NCI-H1694 treated with DMSO at 0.1 percent for 48 hours (cell line): ENCODE data around the gene PROKR1.
"Not testable (repeated sequence)": the region's sequence is repeated elsewhere in the genome, so short reads cannot be mapped to it uniquely, and the experiment has no call there.

Experiments used
- DNase-seq: peaks from one replicate; lab custom pipeline; 2025; lab: John Stamatoyannopoulos, UW

Gene PROKR1

DNA sequence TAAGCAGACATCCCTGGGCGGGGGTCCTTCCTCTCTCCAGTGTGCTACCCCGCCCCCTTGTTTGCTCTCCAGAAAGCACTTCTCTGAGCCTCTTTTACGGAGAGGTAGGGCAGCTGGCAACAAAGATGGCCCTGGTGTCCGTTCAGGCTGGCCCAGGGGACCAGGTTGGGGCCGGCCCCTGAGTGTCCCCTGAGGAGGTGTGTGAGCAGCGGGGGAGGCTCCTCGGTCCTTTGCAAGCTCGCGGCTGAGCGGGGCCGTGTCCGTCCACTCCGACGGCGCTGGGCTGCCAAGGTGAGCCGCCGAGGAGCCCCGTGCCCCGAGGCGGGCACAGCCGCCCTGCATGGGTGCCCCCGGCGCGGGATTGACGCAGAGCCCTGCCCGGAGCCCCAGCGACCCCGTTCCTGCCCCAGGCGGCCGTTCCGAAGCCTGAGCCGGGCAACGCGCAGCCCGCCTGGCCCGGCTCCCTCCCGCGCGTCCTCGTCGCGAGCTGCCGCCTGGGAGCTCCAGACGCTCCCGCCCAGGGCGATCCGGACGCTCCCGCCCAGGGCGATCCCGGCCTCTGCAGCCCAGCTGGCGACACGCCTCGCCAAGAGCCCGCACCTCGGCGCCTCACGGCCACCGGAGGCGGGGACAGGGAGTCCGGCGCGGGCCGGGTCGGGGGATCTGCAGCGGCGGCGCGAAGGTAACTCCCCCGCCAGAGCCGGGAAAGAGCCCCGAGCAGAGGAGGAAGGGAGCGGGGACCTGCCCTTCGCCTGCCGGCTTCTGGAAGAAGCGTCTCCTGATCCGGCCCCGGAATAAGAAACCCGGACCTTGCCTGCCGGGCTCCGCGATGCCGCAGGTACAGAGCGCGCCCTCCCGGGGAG, at the start of gene PROKR1:
TSS of gene PROKR1 (plus strand) at position 569 of the 863 bp plus-strand sequence. CDS start 2,243 bp downstream, outside the sequence.
- no peak for DNase-seq

DNA sequence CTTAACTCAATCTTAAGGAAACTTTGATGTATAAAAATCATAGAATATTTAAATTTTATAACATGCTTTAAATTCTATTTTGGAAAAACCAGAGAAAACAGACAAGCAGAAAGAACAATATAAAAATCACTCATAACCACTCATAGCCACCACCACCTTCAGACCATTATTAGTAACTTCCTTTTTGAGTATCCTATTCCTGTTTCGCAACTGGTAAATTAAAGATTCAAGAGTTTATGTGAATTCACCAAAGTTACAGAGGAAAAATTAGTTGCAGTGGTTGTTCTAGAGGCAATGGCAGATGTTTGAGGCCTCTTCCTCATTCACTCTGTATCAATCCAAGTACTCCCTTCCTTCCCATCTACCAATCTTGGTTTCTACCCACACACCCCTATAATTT, 49.3 kb upstream of the PROKR1 start:
- no peak for DNase-seq

DNA sequence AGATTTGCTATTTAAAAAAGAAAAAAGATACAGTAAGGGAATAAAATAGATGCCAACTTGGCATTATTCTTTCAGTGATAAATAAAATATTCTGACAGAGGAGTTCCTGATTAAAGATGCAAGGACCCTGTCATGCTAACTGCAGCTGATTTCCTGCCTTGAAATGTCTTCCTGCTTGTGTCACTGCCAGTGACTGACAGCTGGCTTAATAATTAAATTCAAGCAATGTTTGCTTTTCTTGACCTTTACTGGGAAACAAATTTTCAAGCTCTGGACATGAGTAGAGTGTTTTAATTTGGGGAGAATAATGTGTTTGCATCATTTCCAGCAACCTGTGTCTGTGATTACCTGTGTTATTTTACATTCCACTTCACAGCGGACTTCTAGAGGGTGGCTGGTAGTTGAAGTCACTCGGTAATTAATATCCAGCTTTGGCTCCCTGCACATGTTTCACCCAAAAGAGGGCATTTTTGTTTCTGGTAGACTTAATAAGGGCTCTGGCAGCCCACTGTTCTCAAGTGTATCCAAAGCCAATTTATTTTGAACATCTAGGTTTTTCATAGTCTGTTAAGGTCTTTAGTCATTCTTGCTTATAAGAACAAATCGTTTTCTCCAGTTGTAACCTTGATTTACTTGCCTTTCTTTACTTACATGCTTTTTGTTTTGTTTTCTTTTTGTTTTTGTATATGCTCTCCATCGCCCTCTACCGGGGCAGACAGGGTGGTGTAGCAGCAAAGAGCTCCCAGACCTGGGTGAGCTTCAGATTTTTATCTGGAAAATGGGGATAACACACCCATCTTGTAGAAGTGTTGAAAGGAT, 48.5 kb upstream of the PROKR1 start:
- DNase-seq: peak; percentile 17

DNA sequence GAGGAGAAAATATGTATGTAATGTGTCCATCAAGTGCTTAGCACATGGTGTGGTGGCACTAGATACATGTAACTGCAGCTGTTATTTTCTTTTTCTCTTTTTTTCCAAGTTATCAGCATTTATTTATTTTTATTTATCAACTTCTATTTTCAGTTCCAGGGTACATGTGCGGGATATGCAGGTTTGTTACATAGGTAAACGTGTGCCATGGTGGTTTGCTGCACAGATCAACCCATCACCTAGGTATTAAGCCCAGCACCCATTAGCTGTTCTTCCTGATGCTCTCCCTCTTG, 47.9 kb upstream of the PROKR1 start:
- DNase-seq: not testable (repeated sequence)

DNA sequence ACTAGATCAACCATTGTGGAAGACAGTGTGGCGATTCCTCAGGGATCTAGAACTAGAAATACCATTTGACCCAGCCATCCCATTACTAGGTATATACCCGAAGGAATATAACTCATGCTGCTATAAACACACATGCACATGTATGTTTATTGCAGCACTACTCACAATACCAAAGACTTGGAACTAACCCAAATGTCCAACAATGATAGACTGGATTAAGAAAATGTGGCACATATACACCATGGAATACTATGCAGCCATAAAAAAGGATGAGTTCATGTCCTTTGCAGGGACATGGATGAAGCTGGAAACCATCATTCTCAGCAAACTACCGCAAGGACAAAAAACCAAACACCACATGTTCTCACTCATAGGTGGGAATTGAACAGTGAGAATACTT, 42.9 kb upstream of the PROKR1 start:
- not testable (repeated sequence) for DNase-seq

DNA sequence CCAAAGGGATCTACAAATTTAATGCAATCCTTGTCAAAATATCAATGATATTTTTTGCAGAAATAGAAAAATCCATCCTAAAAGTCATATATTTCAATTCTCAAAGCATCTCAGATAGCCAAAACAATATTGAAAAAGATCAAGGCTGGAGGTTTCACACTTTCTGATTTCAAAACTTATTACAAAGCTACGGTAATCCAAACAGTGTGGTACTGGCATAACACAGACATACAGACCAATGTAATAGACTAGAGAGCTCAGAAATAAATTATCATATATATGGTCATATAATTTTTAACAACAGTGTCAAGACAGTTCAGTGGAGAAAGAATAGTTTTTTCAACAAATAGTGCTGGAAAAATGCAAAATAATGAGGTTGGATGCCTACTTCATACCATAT, 40.3 kb upstream of the PROKR1 start:
- DNase-seq: no peak

DNA sequence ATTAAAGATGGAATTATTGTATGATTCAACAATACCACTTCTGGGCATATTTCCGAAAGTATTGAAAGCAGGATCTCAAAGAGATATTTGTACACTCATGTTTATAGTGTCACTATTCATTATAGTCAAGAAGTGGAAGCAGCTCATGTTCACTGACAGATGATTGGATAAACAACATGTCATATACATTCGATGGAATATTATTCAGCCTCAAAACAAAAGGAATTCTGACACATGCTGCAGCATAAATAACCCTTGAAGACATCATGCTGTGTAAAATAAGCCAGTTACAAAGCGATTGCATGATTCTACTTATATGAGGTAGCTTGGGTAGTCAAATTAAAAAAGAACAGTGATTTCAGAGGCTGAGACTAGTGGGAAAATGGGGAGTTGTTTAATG, 39.3 kb upstream of the PROKR1 start:
- no peak for DNase-seq

DNA sequence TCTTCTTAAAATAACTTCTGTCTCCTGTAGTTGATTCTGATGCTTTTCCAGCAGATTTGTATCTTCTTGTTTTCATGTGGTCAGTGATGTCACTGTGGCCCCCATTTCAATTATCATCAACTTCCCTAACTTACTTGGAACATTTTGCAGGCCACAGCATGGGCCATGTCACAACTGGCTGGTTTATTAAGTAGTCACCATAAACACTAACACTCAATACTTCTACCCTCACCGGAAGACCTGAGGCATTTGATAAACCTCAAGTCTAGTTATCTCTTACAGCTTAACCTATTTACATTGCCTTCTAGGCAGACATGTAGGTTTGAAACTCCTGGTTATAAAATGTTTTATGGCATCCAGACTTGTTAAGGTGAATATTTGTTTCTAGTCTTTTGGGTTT, 37.4 kb upstream of the PROKR1 start:
- no peak for DNase-seq

DNA sequence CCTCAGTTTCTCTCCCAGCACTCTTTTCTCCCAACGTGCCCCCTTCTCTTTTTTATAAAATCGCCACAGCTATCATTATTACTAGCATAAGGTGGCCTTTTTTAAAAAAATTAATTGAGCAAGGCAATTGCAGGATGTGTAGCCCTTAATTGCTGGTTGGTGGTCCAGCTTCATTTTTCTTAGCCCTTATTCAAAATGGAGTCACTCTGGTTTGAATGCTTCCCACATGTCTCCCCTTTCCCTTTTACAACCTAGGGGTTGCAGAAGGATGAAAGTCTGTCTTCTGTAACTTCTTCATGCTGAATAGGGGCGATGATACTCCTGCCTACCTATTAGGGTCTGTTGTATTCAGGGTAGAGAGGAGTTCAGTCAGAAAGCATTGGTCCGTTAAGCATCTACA, 36.6 kb upstream of the PROKR1 start:
- no peak for DNase-seq

DNA sequence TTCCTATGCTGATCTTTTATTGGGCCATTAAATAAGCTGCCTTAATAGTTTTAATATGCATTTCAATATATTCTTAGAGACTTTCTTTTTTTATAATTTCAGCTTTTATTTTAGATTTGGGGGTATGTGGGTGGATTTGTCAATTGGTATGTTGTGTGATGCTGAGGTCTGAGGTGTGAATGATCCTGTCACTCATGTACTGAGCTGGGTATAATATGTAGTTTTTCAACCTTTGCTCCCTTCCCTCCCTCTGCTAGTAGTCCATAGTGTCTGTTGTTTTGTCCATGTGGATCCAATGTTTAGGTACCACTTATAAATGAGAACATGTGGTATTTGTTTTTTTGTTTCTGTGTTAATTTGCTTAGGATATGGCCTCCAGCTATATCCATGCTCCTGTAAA, 35.5 kb upstream of the PROKR1 start:
- DNase-seq: no peak

DNA sequence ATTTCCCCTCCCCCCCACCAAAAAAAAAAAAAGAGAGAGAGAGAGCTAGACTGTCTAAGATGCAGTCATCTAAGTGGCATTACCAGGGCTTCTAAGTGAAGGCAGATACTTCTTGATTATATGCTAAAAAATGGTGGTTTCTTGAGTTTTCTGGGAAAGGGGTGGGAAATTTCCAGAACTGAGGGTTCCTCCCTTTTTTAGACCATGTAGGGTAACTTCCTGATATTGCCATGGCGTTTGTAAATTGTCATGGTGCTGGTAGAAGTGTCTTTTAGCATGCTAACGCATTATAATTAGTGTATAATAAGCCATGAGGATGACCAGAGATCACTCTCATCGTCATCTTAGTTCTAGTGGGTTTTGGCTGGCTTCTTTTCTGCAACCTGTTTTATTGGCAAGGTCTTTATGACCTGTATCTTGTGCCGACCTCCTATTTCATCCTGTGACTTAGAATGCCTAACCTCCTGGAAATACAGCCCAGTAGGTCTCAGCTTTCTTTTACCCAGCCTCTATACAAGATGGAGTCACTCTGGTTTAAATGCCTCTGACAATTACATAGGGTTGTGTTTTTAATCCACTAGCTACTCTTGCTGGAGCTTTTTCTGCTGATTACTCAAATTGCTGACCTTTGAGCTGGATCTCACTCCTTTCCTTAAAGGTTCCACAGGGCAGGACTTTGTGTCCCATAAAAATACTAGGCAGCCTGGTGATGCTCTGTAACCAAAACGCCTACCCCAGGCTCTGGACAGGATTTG, 30.4 kb upstream of the PROKR1 start:
- DNase-seq: no peak

DNA sequence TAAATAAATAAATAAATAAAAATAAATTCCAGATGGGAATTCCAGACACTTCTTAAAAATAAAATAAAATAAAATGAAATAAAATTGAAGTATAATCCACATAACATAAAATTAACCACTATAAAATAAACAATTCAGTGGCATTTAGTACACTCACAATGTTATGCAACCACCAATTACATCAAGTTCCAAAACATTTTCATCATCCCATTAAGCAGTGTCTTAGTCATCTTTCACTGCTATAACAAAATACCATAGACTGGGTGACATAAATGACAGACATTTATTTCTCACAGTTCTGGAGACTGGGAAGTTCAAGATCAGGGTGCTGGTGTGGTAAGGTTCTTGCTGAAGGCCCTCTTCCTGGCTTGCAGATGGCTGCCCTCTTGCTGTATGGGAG, 22.6 kb upstream of the PROKR1 start:
- no peak for DNase-seq

DNA sequence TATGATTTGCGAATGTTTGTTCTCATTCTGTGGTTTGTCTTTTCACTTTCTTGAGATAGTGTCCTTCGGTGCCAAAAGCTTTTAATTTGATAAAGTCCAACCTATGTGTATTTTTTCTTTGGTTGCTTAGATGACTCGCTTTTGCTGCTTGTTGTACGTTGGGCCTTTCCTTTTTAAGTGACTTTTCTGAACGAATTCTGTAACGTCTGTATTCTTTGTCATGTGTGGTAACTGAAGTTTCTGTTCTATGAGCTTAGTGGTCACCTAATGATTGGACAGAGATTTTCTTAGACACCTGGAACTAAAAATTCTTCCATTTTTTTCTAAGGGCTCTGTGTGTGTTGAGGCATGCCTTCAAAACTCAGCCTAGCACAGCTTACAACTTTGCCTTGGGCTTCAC, 19.6 kb upstream of the PROKR1 start:
- no peak for DNase-seq

DNA sequence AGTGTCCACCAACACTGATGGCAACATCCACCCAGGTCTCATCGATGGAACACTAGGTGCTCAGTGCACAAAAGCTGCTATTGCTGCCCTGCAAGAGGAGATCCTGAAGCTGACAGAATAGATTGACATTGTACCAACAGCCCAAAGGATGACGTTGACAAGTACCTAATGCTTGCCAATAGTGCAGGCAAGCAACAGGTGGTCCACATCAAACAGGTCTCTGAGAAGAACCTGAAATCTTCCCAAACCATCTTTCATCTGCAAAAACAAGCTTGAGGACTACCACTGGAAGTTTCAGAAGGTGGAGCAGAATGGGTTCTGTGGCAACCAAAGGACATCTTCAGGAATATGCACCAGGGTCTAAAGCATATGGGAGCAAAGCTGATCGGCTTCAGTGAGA, 15.8 kb upstream of the PROKR1 start:
- no peak for DNase-seq

DNA sequence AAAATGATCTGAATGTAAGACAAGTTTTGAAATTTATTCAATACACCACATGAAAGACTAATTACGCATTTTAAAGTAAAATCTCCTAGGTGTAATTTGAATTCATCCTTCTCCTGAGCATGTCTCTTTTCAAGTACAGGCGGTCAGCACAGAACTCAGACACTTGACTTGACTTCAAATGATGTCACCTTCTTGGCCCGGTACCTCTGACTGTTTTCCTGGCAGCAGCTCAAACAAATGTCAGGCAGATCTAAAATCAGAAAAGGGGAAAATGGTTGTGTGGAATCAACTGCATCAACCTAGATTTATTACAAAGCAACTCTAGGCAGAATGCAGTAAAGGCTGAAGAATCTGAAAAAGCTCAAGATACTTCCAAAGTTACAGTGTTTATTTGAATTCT, 11.4 kb upstream of the PROKR1 start:
- DNase-seq: no peak

DNA sequence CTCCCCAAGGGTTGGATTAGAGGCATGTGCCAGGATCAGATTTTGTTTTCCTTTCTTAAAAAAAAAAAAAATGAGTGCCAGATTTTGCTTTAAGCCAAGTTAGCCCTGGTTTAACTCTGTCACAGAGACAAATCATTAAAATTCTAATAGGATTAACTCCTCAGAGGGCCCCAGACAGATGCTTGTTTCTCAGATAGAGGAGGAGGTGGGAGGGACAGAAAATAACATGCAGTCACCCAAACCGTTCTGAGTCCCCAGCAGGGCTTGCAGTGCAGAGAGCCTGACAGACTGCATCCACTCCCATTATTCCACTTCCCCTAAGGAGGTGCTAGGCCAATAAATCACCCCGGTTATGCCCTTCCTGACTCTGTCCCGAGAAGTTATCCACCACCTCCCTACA, 6.3 kb upstream of the PROKR1 start:
- DNase-seq: no peak

DNA sequence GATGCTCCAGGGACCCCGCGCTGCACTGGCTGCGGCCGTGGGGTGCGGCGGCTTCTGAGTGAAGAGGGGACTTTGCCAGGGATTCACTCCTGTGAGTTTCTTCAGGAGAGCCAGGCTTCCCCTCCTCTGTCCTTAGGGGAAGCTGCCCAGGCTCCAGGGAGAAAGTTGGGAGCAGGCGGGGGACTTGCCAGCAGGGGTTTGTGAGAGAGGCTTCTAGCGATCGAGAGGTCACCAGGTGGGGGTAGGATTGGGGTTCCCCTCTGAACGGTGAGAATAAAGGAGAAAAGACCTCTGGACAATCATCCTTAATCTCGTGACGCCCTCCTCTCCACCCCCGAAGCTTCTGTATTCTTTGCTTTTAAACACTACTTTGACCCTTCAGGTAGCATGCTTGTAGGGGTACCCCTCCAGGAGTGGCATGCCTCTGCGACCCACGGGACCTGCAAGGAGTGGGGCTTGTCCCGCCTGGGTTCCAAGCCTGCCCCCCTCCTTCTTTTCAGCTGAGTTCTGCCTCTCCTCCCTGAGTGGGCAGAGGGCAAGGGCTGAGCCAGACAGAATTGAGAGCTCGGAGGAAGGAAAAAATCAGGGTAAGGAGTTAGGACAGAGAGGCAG, 601 bp downstream of the PROKR1 start:
- DNase-seq: no peak

DNA sequence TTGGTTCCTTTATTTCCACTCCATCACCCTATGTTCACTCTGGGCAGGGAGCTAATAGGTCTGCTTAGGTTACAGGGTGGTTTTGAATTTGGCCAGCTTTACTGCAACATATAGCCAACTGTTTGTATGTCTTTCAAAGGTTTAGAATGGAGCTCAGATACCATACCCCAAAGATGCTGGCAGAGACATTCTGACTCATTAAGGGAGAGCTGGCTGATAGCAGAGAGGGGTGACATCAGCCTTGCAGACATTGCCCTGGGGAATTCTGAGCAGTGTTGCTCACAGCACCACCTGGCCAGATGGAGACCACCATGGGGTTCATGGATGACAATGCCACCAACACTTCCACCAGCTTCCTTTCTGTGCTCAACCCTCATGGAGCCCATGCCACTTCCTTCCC, 2.1 kb downstream of the PROKR1 start:
- DNase-seq: no peak

DNA sequence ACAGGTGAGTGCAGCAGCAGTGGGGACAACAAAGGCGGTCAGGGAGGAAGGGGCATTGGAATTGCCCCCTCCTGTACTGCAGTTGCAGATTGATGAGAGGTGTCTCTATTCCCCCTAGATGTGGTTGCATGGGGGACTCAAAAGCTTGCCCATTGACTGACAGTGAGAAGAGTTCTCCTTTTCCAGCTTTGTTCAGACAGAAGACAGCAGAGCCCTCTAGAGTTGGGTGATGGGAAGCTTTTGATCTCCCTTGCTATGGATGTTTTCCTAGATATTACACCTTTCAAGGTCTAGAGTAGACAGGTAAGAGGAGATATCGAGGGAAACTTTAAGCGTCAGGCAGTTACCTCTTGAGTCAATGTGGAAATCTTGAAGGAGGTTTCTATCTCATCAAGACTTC, 2.9 kb downstream of the PROKR1 start:
- peak; percentile 19 for DNase-seq

DNA sequence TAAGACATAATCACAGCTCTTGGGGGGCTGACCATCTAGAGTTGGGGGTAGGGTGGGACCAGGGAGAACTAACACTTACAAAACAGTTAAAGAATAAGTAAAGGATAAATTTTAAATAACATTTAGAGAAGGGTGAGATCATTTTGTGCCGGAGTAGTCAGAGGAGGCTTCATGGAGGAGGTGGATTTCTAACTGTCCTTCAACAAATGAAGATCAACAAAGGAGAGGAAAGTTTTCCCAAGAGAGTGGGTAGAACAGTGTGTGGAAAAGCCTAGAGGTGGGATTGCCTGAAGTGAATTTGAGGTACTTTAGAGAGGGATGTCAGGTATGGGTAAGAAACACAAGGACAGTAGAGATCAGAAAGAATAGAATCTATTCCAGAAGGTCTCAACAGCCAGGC, 7.3 kb downstream of the PROKR1 start:
- DNase-seq: no peak

DNA sequence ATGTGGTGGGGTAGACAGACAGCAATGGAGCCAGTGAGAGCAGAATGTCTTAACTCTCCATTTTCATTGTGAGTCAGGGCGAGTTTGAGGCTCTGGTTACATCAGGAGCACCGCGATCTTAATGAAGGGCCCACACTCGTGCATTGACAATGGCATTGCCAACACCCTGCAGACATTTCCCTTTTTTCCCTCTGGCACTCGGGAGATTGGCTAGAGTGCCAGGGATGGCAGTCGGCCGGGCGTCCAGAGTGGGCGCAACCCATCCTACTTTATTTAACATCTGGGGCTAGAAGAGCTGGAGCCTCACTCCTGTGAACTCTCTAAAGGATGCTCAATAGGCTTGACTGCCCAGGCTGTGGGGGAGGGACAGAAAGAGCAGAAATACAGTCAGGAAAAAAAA, 9.7 kb downstream of the PROKR1 start:
- no peak for DNase-seq

DNA sequence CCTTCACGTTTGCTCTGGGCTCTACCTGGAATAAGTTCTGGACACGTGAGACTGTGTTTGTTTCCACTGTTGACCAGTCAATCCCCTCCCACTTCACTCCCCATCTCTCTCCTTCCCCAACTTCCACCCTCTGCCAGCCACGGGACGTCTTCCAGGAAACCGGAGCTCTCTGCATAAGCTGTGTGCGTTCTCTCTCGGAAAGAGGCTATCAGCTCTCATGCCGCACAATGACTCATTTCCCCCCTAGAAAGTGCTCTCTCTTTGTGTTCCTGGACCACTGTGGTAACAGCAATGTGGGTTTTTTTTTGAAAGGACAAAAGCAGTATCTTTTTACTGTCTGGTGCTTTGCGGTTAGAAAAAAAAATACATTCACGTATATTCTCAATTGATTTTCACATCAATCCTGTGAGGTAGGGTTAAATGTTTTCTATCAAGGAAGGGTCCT, 10.2 kb downstream of the PROKR1 start:
- no peak for DNase-seq
